Stimulated activated effector memory CD8-positive, alpha-beta T cell treated with anti-CD3 and anti-CD28 coated beads, Interleukin-12 subunit alpha, Interleukin-12 subunit beta, amount 100 ng/mL, for 72 hours (primary cell): ENCODE data around the gene SLC25A25.
"Not testable (repeated sequence)": the region's sequence is repeated elsewhere in the genome, so short reads cannot be mapped to it uniquely, and the experiment has no call there.

Source experiments
- ATAC-seq: fragments of 150-1000 bp; cut with Tn5 transposase; 2 replicates; pipeline ENCODE4 v1.10.0; 2021
- DNase-seq, 2 donors: peaks; one replicate each; pipeline ENCODE4 v3.0.0; 2021 to 2022; ENCODE audit warnings: low spot score in 2 of 2
- H3K27ac Mint-ChIP-seq: one replicate; pipeline ENCODE4 v1.8.0; 2022; ENCODE audit warnings: mild to moderate bottlenecking, mixed read lengths
- H3K36me3 Mint-ChIP-seq: one replicate; pipeline ENCODE4 v1.8.0; 2022; ENCODE audit warnings: mild to moderate bottlenecking, mixed read lengths
- H3K4me1 Mint-ChIP-seq: one replicate; pipeline ENCODE4 v1.8.0; 2022; ENCODE audit warnings: mixed read lengths
- H3K4me3 Mint-ChIP-seq: one replicate; pipeline ENCODE4 v1.8.0; 2022; ENCODE audit warnings: mild to moderate bottlenecking, mixed read lengths
- H3K9me3 Mint-ChIP-seq: one replicate; pipeline ENCODE4 v1.8.0; 2022; ENCODE audit warnings: mixed read lengths

The SLC25A25 gene

GRCh38 chr9:128043467-128043868, 24.6 kb upstream of the SLC25A25 start:
- Mint-ChIP-seq H3K27ac (no peak overlapping the region), H3K9me3 (no peaks in the 10 kb centered on the region), H3K4me3 (no peak overlapping the region), H3K36me3 (no peaks in the 10 kb centered on the region), H3K4me1 (peaks cover 13% of the 10 kb centered on the region)
- ATAC-seq (no peak), DNase-seq (no peak)

- H3K27ac Mint-ChIP-seq, DNase-seq, H3K36me3 Mint-ChIP-seq, H3K4me3 Mint-ChIP-seq, H3K9me3 Mint-ChIP-seq, ATAC-seq: not testable (repeated sequence)
- H3K4me1 Mint-ChIP-seq = peaks cover 13% of the 10 kb centered on the region
These were observed 22.6 kb upstream of the SLC25A25 start for GRCh38 chr9:128045409-128045808.

GRCh38 chr9:128045831-128046230, 22.2 kb upstream of the SLC25A25 start:
- Mint-ChIP-seq H3K4me1 (peaks cover 13% of the 10 kb centered on the region), H3K4me3 (no peak overlapping the region), H3K9me3 (no peaks in the 10 kb centered on the region), H3K36me3 (no peaks in the 10 kb centered on the region), H3K27ac (no peak overlapping the region)
- ATAC-seq (no peak), DNase-seq (no peak)

- H3K4me3 Mint-ChIP-seq = no peak overlapping the region
- H3K27ac Mint-ChIP-seq = no peak overlapping the region
- H3K9me3 Mint-ChIP-seq = no peaks in the 10 kb centered on the region
- H3K36me3 Mint-ChIP-seq = no peaks in the 10 kb centered on the region
- ATAC-seq (no peak), DNase-seq (no peak)
- H3K4me1 Mint-ChIP-seq = peaks cover 2% of the 10 kb centered on the region
These were observed 20.8 kb upstream of the SLC25A25 start for GRCh38 chr9:128047231-128047630.

GRCh38 chr9:128048663-128049062, 19.4 kb upstream of the SLC25A25 start:
- H3K4me3 Mint-ChIP-seq = no peak overlapping the region
- H3K36me3 Mint-ChIP-seq = no peaks in the 10 kb centered on the region
- no peak overlapping the region for H3K27ac Mint-ChIP-seq
- DNase-seq (no peak), ATAC-seq (peak; percentile 82)
- H3K4me1 Mint-ChIP-seq = no peaks in the 10 kb centered on the region
- H3K9me3 Mint-ChIP-seq = no peaks in the 10 kb centered on the region

GRCh38 chr9:128049843-128050242, 18.2 kb upstream of the SLC25A25 start:
- H3K4me3 Mint-ChIP-seq = no peak overlapping the region
- ATAC-seq (no peak), DNase-seq (no peak)
- H3K9me3 Mint-ChIP-seq = no peaks in the 10 kb centered on the region
- H3K4me1 Mint-ChIP-seq = no peaks in the 10 kb centered on the region
- H3K36me3 Mint-ChIP-seq = no peaks in the 10 kb centered on the region
- H3K27ac Mint-ChIP-seq = no peak overlapping the region

- Mint-ChIP-seq H3K36me3 (no peaks in the 10 kb centered on the region), H3K27ac (no peak overlapping the region), H3K4me1 (no peaks in the 10 kb centered on the region), H3K9me3 (no peaks in the 10 kb centered on the region), H3K4me3 (no peak overlapping the region)
- ATAC-seq (no peak), DNase-seq (no peak)
These were observed 15.9 kb upstream of the SLC25A25 start for GRCh38 chr9:128051932-128052709.

GRCh38 chr9:128053560-128053959, 14.5 kb upstream of the SLC25A25 start:
- DNase-seq (no peak), ATAC-seq (no peak)
- no peaks in the 10 kb centered on the region for H3K36me3 Mint-ChIP-seq
- no peaks in the 10 kb centered on the region for H3K9me3 Mint-ChIP-seq
- H3K4me1 Mint-ChIP-seq = no peaks in the 10 kb centered on the region
- H3K4me3 Mint-ChIP-seq = no peak overlapping the region
- no peak overlapping the region for H3K27ac Mint-ChIP-seq

GRCh38 chr9:128054087-128054486, 13.9 kb upstream of the SLC25A25 start:
- Mint-ChIP-seq H3K36me3 (no peaks in the 10 kb centered on the region), H3K4me1 (no peaks in the 10 kb centered on the region), H3K9me3 (no peaks in the 10 kb centered on the region), H3K4me3 (no peak overlapping the region), H3K27ac (peak overlapping the region; percentile 1)
- DNase-seq = no peak
- no peak for ATAC-seq

GRCh38 chr9:128055344-128056040, 12.5 kb upstream of the SLC25A25 start:
- ATAC-seq (no peak), DNase-seq (no peak)
- peaks cover under 1% of the 10 kb centered on the region for H3K36me3 Mint-ChIP-seq
- no peaks in the 10 kb centered on the region for H3K9me3 Mint-ChIP-seq
- H3K4me3 Mint-ChIP-seq = no peak overlapping the region
- H3K4me1 Mint-ChIP-seq = no peaks in the 10 kb centered on the region
- no peak overlapping the region for H3K27ac Mint-ChIP-seq

- ATAC-seq (no peak), DNase-seq (no peak)
- no peak overlapping the region for H3K4me3 Mint-ChIP-seq
- H3K4me1 Mint-ChIP-seq = peaks cover 4% of the 10 kb centered on the region
- no peak overlapping the region for H3K27ac Mint-ChIP-seq
- peaks cover 7% of the 10 kb centered on the region for H3K36me3 Mint-ChIP-seq
- H3K9me3 Mint-ChIP-seq = no peaks in the 10 kb centered on the region
These were observed 11.9 kb upstream of the SLC25A25 start for GRCh38 chr9:128056086-128056485.

- Mint-ChIP-seq H3K9me3 (no peaks in the 10 kb centered on the region), H3K4me3 (no peak overlapping the region), H3K27ac (no peak overlapping the region), H3K36me3 (peaks cover 16% of the 10 kb centered on the region), H3K4me1 (peaks cover 14% of the 10 kb centered on the region)
- ATAC-seq (no peak), DNase-seq (no peak)
These were observed 10.9 kb upstream of the SLC25A25 start for GRCh38 chr9:128056887-128057723.

GRCh38 chr9:128057724-128058409, 10.2 kb upstream of the SLC25A25 start:
- no peak overlapping the region for H3K27ac Mint-ChIP-seq

GRCh38 chr9:128059365-128059983, 8.6 kb upstream of the SLC25A25 start:
- ATAC-seq (no peak), DNase-seq (no peak)
- H3K27ac Mint-ChIP-seq = no peak overlapping the region
- H3K9me3 Mint-ChIP-seq = no peaks in the 10 kb centered on the region
- H3K4me3 Mint-ChIP-seq = no peak overlapping the region
- peaks cover 22% of the 10 kb centered on the region for H3K4me1 Mint-ChIP-seq
- peaks cover 21% of the 10 kb centered on the region for H3K36me3 Mint-ChIP-seq

More at GRCh38 chr9:128057724-128058409, 10.2 kb upstream of the SLC25A25 start:
- Mint-ChIP-seq H3K4me3 (no peak overlapping the region), H3K9me3 (no peaks in the 10 kb centered on the region), H3K4me1 (peaks cover 20% of the 10 kb centered on the region), H3K36me3 (peaks cover 21% of the 10 kb centered on the region)
- DNase-seq (no peak), ATAC-seq (no peak)
